GM12878 (cell line): ENCODE measurements around the gene SYF2. TPM values are rescaled to one million over a fixed set of nuclear protein-coding genes. Genes with fewer than 3 reads are reported as not detected.

ENCODE experiments used
- ATAC-seq: fragments of 200-7000 bp; cut with Tn5 transposase; 3 replicates; pipeline ENCODE4 v1.9.1; 2020; ENCODE audit warnings: mild to moderate bottlenecking, moderate library complexity
- Bru-seq: library from RNA; stranded (reverse); fragments of 400-500 nt; gene quantifications from one replicate; lab custom pipeline; 2021; lab: Mats Ljungman, UMichigan
- BruChase-seq, 2 experiments: library from RNA; stranded (reverse); fragments of 400-500 nt; gene quantifications; one replicate each; lab custom pipeline; 2021; lab: Mats Ljungman, UMichigan
- BruUV-seq: library from RNA; stranded (reverse); fragments of 400-500 nt; replicated peaks from 2 replicates; lab custom pipeline; 2021; lab: Mats Ljungman, UMichigan
- CTCF ChIA-PET: fragments of 300-600 bp; sonication (Branson Sonifier 250); formaldehyde crosslinking; extraction: SDS; loops from one replicate; lab custom pipeline; 2021; ENCODE audit warnings: inconsistent platforms; lab: Yijun Ruan, JAX
- POLR2A ChIA-PET: fragments of 350-600 bp; formaldehyde crosslinking; extraction: SDS; loops from one replicate; lab custom pipeline; 2021; ENCODE audit warnings: inconsistent platforms; lab: Charles Lee
- RAD21 ChIA-PET: fragments of 300-600 bp; sonication (Branson Sonifier 250); formaldehyde crosslinking; loops from one replicate; lab custom pipeline; 2023; ENCODE audit warnings: antibody characterized with exemption; ENCODE audit not compliant: unreplicated experiment; lab: Charles Lee
- SMC1A ChIA-PET: fragments of 300-600 bp; sonication (Branson Sonifier 250); formaldehyde crosslinking; loops from one replicate; lab custom pipeline; 2023; ENCODE audit not compliant: unreplicated experiment, uncharacterized antibody; lab: Charles Lee
- DNase-seq: peaks from one replicate; pipeline ENCODE4 v3.0.0-alpha.2; 2011; ENCODE audit warnings: low read depth, low spot score
- FAIRE-seq: peaks from 3 replicates; lab custom pipeline; 2011; peaks lifted over from hg19 to GRCh38; lab: Jason Lieb, UNC
- H2AFZ ChIP-seq: 2 replicates; pipeline ENCODE4 v1.6.0; 2011; ENCODE audit warnings: low read depth, low read length, control low read depth; ENCODE audit not compliant: control insufficient read depth
- H3K27ac ChIP-seq: 2 replicates; pipeline ENCODE4 v1.5.1; 2011; ENCODE audit warnings: control low read depth; ENCODE audit not compliant: control insufficient read depth, insufficient read depth
- H3K27me3 ChIP-seq, 2 experiments: replicated peaks in 1 of 2; 2 replicates each; pipeline versions ENCODE4 v1.6.0 to v1.6.1; 2011; ENCODE audit warnings: low read length in 1 of 2; ENCODE audit not compliant: control insufficient read depth in 2 of 2, insufficient read depth in 2 of 2
- H3K36me3 ChIP-seq, 2 experiments: 2 replicates each; pipeline ENCODE4 v1.5.1; 2011; ENCODE audit warnings: low read length in 1 of 2; ENCODE audit not compliant: control insufficient read depth in 2 of 2, insufficient read depth in 2 of 2
- H3K4me1 ChIP-seq: 2 replicates; pipeline ENCODE4 v1.6.1; 2011; ENCODE audit warnings: mild to moderate bottlenecking, low read length, moderate library complexity, mixed read lengths; ENCODE audit not compliant: control insufficient read depth, insufficient read depth
- H3K4me2 ChIP-seq: 2 replicates; pipeline ENCODE4 v1.6.0; 2011; ENCODE audit warnings: control low read depth; ENCODE audit not compliant: control insufficient read depth, insufficient read depth
- H3K4me3 ChIP-seq: fragments of 200-600 bp; sonication (generic); 2 replicates; pipeline ENCODE4 v1.5.1; 2016
- H3K79me2 ChIP-seq: 2 replicates; pipeline ENCODE4 v1.6.0; 2011; ENCODE audit warnings: low read length; ENCODE audit not compliant: control insufficient read depth, insufficient read depth
- H3K9ac ChIP-seq: 2 replicates; pipeline ENCODE4 v1.8.0; 2011; ENCODE audit warnings: low read length, control low read depth, mixed read lengths; ENCODE audit not compliant: control insufficient read depth, insufficient read depth
- H3K9me3 ChIP-seq: replicated peaks from 3 replicates; pipeline ENCODE4 v1.5.1; 2011; ENCODE audit warnings: mild to moderate bottlenecking, low read length; ENCODE audit not compliant: control insufficient read depth, insufficient read depth
- H4K20me1 ChIP-seq: 2 replicates; pipeline ENCODE4 v1.6.0; 2011; ENCODE audit not compliant: control insufficient read depth, insufficient read depth
- BACH1 ChIP-seq: fragments of 450-650 bp; IDR thresholded peaks from 2 replicates; pipeline ENCODE4 v1.6.1; 2017; ENCODE audit warnings: mild to moderate bottlenecking, borderline replicate concordance
- BCLAF1 ChIP-seq: fragments of 450-650 bp; IDR thresholded peaks from 2 replicates; pipeline ENCODE4 v1.6.1; 2017; ENCODE audit warnings: antibody characterized with exemption, mild to moderate bottlenecking, moderate library complexity
- CHD1 ChIP-seq: IDR thresholded peaks from 2 replicates; pipeline ENCODE4 v1.6.1; 2012; ENCODE audit warnings: low read depth, low read length, improper control_type of control experiment
- CHD2 ChIP-seq: IDR thresholded peaks from 2 replicates; pipeline ENCODE4 v1.6.1; 2011; ENCODE audit warnings: low read depth, low read length, improper control_type of control experiment, borderline replicate concordance
- HDAC6 ChIP-seq: fragments of 200-600 bp; sonication (generic); IDR thresholded peaks from one replicate; pipeline ENCODE4 v1.8.0; 2017; ENCODE audit warnings: antibody characterized with exemption; ENCODE audit not compliant: unreplicated experiment
- JUNB ChIP-seq: IDR thresholded peaks from 2 replicates; pipeline ENCODE4 v1.6.1; 2016; ENCODE audit warnings: antibody characterized with exemption, mild to moderate bottlenecking
- KLF5 ChIP-seq: fragments of 450-650 bp; IDR thresholded peaks from 2 replicates; pipeline ENCODE4 v1.6.1; 2014; ENCODE audit warnings: mild to moderate bottlenecking; ENCODE audit not compliant: partially characterized antibody
- RAD51 ChIP-seq: fragments of 450-650 bp; IDR thresholded peaks from 2 replicates; pipeline ENCODE4 v1.6.1; 2016; ENCODE audit warnings: moderate library complexity, mild to moderate bottlenecking, inconsistent platforms
- ZNF207 ChIP-seq: fragments of 450-650 bp; IDR thresholded peaks from 2 replicates; pipeline ENCODE4 v1.6.1; 2014; ENCODE audit warnings: antibody characterized with exemption, mild to moderate bottlenecking, borderline replicate concordance
- ZSCAN29 ChIP-seq: fragments of 450-650 bp; IDR thresholded peaks from 2 replicates; pipeline ENCODE4 v1.6.1; 2017; ENCODE audit warnings: mild to moderate bottlenecking, moderate library complexity
- ZZZ3 ChIP-seq: IDR thresholded peaks from 2 replicates; pipeline ENCODE4 v1.6.1; 2011; ENCODE audit warnings: low read depth; ENCODE audit not compliant: control insufficient read depth, insufficient read length
- WGBS: methylation state at CpG from one replicate; pipeline ENCODE4 v1.1.6; 2016; ENCODE audit warnings: low lambda C conversion rate; ENCODE audit not compliant: insufficient replicate concordance, insufficient coverage; ENCODE audit errors: missing lambda C conversion rate; 5-methylcytosine and 5-hydroxymethylcytosine counted together
- in situ Hi-C: fragments of 300-500 bp; cut with MboI; formaldehyde crosslinking; loops from 9 replicates; pipeline ENCODE4 v1.14.3; 2018; ENCODE audit warnings: mixed read lengths
- intact Hi-C: fragments of 100-400 bp; cut with micrococcal nuclease; formaldehyde crosslinking; loops from one replicate; pipeline ENCODE4 v1.14.2; 2022; ENCODE audit not compliant: unreplicated experiment
- long read RNA-seq, 2 experiments: library from polyadenylated mRNA; unstranded; transcript quantifications; one replicate each; pipeline ENCODE4 v2.0.0, GENCODE V29; 2019 to 2020
- polyA minus RNA-seq, 3 experiments: library from RNA; depleted of rRNA, polyadenylated mRNA; stranded (reverse); fragments of >200 nt; gene quantifications; 2 replicates each; pipeline ENCODE4 v1.2.3, GENCODE V29; 2011
- polyA plus RNA-seq, 11 experiments: library from polyadenylated mRNA; depleted of rRNA in 4 of 11; unstranded in 6 of 11; stranded (reverse) in 5 of 11; fragments of >200 nt; fragmentation: Nextera tagmentation in 4 of 11; fragmentation: Illumina TruSeq in 1 of 11; extraction: Ambion mirVana in 4 of 11; extraction: Trizol in 1 of 11; gene quantifications; 1 replicate in 1 of 11; 2 replicates in 10 of 11; pipeline versions ENCODE4 v1.2.1 to v1.2.3, GENCODE V29; 2011 to 2016; ENCODE audit warnings: inconsistent platforms in 2 of 11, missing spikeins in 2 of 11, low read depth in 1 of 11
- total RNA-seq, 4 experiments: library from RNA; depleted of rRNA in 3 of 4; stranded (reverse); fragments of >200 nt in 3 of 4; fragmentation: Illumina TruSeq in 1 of 4; extraction: Trizol in 1 of 4; gene quantifications; 2 replicates each; pipeline versions ENCODE4 v1.2.1 to v1.2.3, GENCODE V29; 2013 to 2021
- TF ChIP-seq, protein P1 (sequence below): IDR thresholded peaks from 2 replicates; pipeline ENCODE4 v1.6.1; 2012; ENCODE audit warnings: low read depth, low read length, improper control_type of control experiment

The SYF2 gene
- 15.0 and 17.3 TPM in 2 replicates for total RNA-seq (2013; cell fraction: nucleolus; rRNA removed)
- 31.9 and 38.5 TPM in 2 replicates for total RNA-seq (2014; rRNA removed)
- total RNA-seq (2014; rRNA removed; fragmentation: Illumina TruSeq; extraction: Trizol), result 62.1 and 62.6 TPM in 2 replicates
- 29.2 and 30.0 TPM in 2 replicates for total RNA-seq (2021)
- polyA plus RNA-seq (2011; ENCODE audit: low read depth), result 34.2 TPM
- 49.2 and 80.1 TPM in 2 replicates for polyA plus RNA-seq (2011; rRNA removed)
- 12.1 and 13.2 TPM in 2 replicates for polyA plus RNA-seq (2011; cell fraction: cytosol; rRNA removed)
- polyA plus RNA-seq (2011; cell fraction: nucleus; rRNA removed), result 12.5 and 12.6 TPM in 2 replicates
- polyA plus RNA-seq (2012), result 68.3 and 73.1 TPM in 2 replicates
- 70.5 and 76.8 TPM in 2 replicates for polyA plus RNA-seq (2014; fragmentation: Illumina TruSeq; extraction: Trizol)
- 10 to 100 TPM; 20.3 to 31.3 TPM for polyA plus RNA-seq (2014; fragmentation: Nextera tagmentation; extraction: Ambion mirVana)
- 32.9 and 38.0 TPM in 2 replicates for polyA plus RNA-seq (2014; rRNA removed)
- polyA plus RNA-seq (2016; fragmentation: Nextera tagmentation; extraction: Ambion mirVana), result 10 to 100 TPM; 34.8 to 35.8 TPM
- polyA minus RNA-seq (2011; rRNA and poly(A)+ RNA removed), result 8.5 and 10.7 TPM in 2 replicates
- 3.2 and 5.9 TPM in 2 replicates for polyA minus RNA-seq (2011; cell fraction: cytosol; rRNA and poly(A)+ RNA removed)
- 6.4 and 12.8 TPM in 2 replicates for polyA minus RNA-seq (2011; cell fraction: nucleus; rRNA and poly(A)+ RNA removed)
- percentile 91 among the genes with signal in this experiment for Bru-seq, nascent RNA
- percentile 92 among the genes with signal in this experiment for BruChase-seq, experiment 1, labeled RNA remaining after a 6-hour chase
- percentile 94 among the genes with signal in this experiment for BruChase-seq, experiment 2, labeled RNA remaining after a 2-hour chase
- long read RNA-seq, experiment 1, transcript SYF2-201 (7 exons, 1,345 nt), result major isoform, 32 of 39 reads
- long read RNA-seq, experiment 1, partial matches to known transcripts, result 5 of 39 reads
- long read RNA-seq, experiment 1, other reads (novel, unspliced or antisense), result 1 of 39 reads
- long read RNA-seq, experiment 2, transcript SYF2-201 (7 exons, 1,345 nt), result major isoform, 97 of 124 reads
- long read RNA-seq, experiment 2, transcript SYF2-202 (6 exons, 926 nt), result minor isoform, 7 of 124 reads
- long read RNA-seq, experiment 2, partial matches to known transcripts, result 16 of 124 reads
- long read RNA-seq, experiment 2, other reads (novel, unspliced or antisense), result 3 of 124 reads

DNA sequence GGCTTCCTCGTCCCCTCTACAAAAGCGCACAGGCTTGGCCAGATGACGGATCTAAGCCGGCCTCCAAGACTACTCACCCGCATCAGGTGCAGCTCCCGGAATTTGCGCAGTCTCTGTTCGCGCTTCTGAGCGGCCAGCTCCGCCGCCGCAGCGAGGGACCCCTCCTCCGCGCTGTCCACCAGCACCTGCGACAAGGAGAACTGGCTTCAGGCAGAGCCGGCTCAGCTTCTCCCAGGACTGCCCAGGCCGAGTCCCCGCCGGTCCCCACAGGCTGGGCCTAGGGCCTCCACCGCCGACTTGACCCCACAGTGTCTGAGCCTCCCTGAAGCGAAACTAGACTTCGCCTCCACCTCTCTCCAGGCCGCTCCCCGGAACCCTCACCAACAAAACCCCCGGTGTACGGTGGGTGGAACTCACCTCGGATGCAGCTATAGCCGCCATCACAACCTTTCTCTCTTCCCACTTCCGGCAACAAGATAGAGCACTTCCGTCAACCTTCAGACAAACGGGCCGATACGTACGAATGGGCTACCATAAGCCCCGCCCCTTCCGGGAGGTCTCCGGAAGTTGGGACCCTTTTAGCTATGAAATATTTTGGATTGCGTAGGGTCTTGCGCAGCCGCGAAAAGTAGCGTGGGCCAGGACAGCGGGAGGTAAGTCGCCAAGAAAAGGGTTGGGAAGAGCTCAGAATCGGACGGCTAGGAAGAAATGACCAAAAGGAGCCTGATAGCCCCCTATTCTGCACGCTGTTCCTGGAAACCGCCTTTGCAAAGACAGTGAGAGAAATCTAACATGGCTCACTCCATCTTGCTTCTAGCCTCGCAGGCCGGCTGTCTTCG, at the start of gene SYF2:
SYF2 (minus strand) TSS at position 476 of the 839 bp plus-strand sequence; CDS start at position 441, 35 bp downstream.
- intact Hi-C loops (no loop called here), in situ Hi-C loops (loop anchor here (25.0 kb wide), 1 partner anchor 1445 kb away; the partner anchor contains the start of genes LYPLA2 and PITHD1)
- peaks cover 38% of the 10 kb centered on the region for H3K79me2 ChIP-seq
- H4K20me1 ChIP-seq, result no peaks in the 10 kb centered on the region
- BruUV-seq, result TSS peak; percentile 84
- H3K27me3 ChIP-seq, result no peaks in the 10 kb centered on the region
- peak within 1 kb of the TSS; percentile 88 for H3K4me3 ChIP-seq
- DNase-seq (peak; percentile 81), ATAC-seq (peak; percentile 88), FAIRE-seq (peak; percentile 95)
- H3K9me3 ChIP-seq, result no peaks in the 10 kb centered on the region
- H2AFZ ChIP-seq, result peak within 1 kb of the TSS; percentile 72
- whole genome bisulfite sequencing, result 2% methylated on average over 54 of the region's 54 CpGs
- peak within 1 kb of the TSS; percentile 88 for H3K27ac ChIP-seq
- peaks cover 0 to 26% of the 10 kb centered on the region in 2 experiments; a peak in 2 of 4 replicates for H3K36me3 ChIP-seq
- CTCF ChIA-PET, result interaction anchor here (0.9 to 2.6 kb wide), 7 partner anchors 8 to 384 kb away, joined by 3 to 12 read pairs (median 6); no protein-coding TSS in a partner anchor
- SMC1A ChIA-PET, result interaction anchor here (1.0 to 2.0 kb wide), 9 partner anchors 7 to 402 kb away, joined by 3 to 6 read pairs (median 3); partner anchors contain the start of genes RSRP1 and TMEM50A
- H3K4me2 ChIP-seq, result peak within 1 kb of the TSS; percentile 82
- peak within 1 kb of the TSS; percentile 88 for H3K9ac ChIP-seq
- POLR2A ChIA-PET, result interaction anchor here (0.5 to 3.0 kb wide), 16 partner anchors 8 to 590 kb away, joined by 3 to 17 read pairs (median 3); partner anchors contain the start of genes CLIC4, MACO1, MTFR1L and RSRP1
- peaks cover 19% of the 10 kb centered on the region for H3K4me1 ChIP-seq
- RAD21 ChIA-PET, result interaction anchor here (0.5 to 2.0 kb wide), 9 partner anchors 8 to 402 kb away, joined by 3 to 6 read pairs (median 3); no protein-coding TSS in a partner anchor
- no peak for TF ChIP-seq HDAC6
- no peak for TF ChIP-seq ZSCAN29
- TF ChIP-seq KLF5, result peak; percentile 95
- TF ChIP-seq BCLAF1, result no peak
- TF ChIP-seq ZZZ3, result no peak
- no peak for TF ChIP-seq RAD51
- 0 out of 2 replicates have a peak, but pooled peaks have one; percentile 70 for TF ChIP-seq CHD1
- no peak for TF ChIP-seq CHD2
- TF ChIP-seq, protein P1, sequence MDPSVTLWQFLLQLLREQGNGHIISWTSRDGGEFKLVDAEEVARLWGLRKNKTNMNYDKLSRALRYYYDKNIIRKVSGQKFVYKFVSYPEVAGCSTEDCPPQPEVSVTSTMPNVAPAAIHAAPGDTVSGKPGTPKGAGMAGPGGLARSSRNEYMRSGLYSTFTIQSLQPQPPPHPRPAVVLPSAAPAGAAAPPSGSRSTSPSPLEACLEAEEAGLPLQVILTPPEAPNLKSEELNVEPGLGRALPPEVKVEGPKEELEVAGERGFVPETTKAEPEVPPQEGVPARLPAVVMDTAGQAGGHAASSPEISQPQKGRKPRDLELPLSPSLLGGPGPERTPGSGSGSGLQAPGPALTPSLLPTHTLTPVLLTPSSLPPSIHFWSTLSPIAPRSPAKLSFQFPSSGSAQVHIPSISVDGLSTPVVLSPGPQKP, result peak; percentile 87
- TF ChIP-seq JUNB, result no peak
- no peak for TF ChIP-seq ZNF207
- no peak for TF ChIP-seq BACH1
